Endodermal cell (in vitro differentiated cells): ENCODE data around the gene TBL1XR1. TPM values are rescaled to one million over a fixed set of nuclear protein-coding genes. Genes with fewer than 3 reads are reported as not detected.

Experiments
- DNase-seq: peaks from one replicate; pipeline ENCODE4 v3.0.0-alpha.2; 2017
- H3K27ac ChIP-seq: 2 replicates; pipeline ENCODE4 v1.5.1; 2013; ENCODE audit warnings: mild to moderate bottlenecking, low read depth, low read length, moderate library complexity
- H3K27me3 ChIP-seq: 2 replicates; pipeline ENCODE4 v1.6.1; 2013; ENCODE audit warnings: mild to moderate bottlenecking, low read length, moderate library complexity; ENCODE audit not compliant: insufficient read depth, control insufficient read depth, poor library complexity, severe bottlenecking
- H3K36me3 ChIP-seq: 2 replicates; pipeline ENCODE4 v1.7.0; 2013; ENCODE audit warnings: mild to moderate bottlenecking, low read length, moderate library complexity; ENCODE audit not compliant: control insufficient read depth, insufficient read depth
- H3K4me1 ChIP-seq: one replicate; pipeline ENCODE4 v1.7.0; 2013; ENCODE audit warnings: low read length; ENCODE audit not compliant: control insufficient read depth, insufficient read depth
- H3K4me3 ChIP-seq: 2 replicates; pipeline ENCODE4 v1.5.1; 2013; ENCODE audit warnings: mild to moderate bottlenecking, low read length, moderate library complexity
- H3K9ac ChIP-seq: 2 replicates; pipeline ENCODE4 v1.6.1; 2013; ENCODE audit warnings: mild to moderate bottlenecking, low read length, moderate library complexity; ENCODE audit not compliant: poor library complexity, severe bottlenecking; ENCODE audit errors: extremely low read depth
- H3K9me3 ChIP-seq: 2 replicates; pipeline ENCODE4 v1.6.1; 2013; ENCODE audit warnings: mild to moderate bottlenecking, low read length, moderate library complexity; ENCODE audit not compliant: control insufficient read depth
- H3K27ac Mint-ChIP-seq: 2 replicates; pipeline ENCODE4 v1.8.0; 2020; ENCODE audit warnings: mixed read lengths
- H3K27me3 Mint-ChIP-seq: 2 replicates; pipeline ENCODE4 v1.8.0; 2021; ENCODE audit warnings: mild to moderate bottlenecking, mixed read lengths; ENCODE audit not compliant: insufficient read depth
- H3K36me3 Mint-ChIP-seq: 2 replicates; pipeline ENCODE4 v1.8.0; 2020; ENCODE audit warnings: low read depth, mixed read lengths
- H3K4me1 Mint-ChIP-seq: 2 replicates; pipeline ENCODE4 v1.8.0; 2020; ENCODE audit warnings: mixed read lengths
- H3K4me3 Mint-ChIP-seq: 2 replicates; pipeline ENCODE4 v1.8.0; 2020; ENCODE audit warnings: mild to moderate bottlenecking, moderate library complexity, mixed read lengths
- H3K9me3 Mint-ChIP-seq: 2 replicates; pipeline ENCODE4 v1.8.0; 2020; ENCODE audit warnings: mild to moderate bottlenecking, mixed read lengths
- CTCF ChIP-seq: fragments of 200-600 bp; sonication (generic); conservative IDR thresholded peaks from 2 replicates; pipeline ENCODE4 v1.5.0; 2021; ENCODE audit warnings: antibody characterized with exemption, mild to moderate bottlenecking
- WGBS, 2 experiments: methylation state at CpG; one replicate each; pipeline versions ENCODE4 v1.1.5 to v1.1.7; 2013; ENCODE audit warnings: missing lambda C conversion rate in 2 of 2, mixed read lengths in 1 of 2; ENCODE audit not compliant: insufficient coverage in 1 of 2, insufficient read length in 1 of 2; 5-methylcytosine and 5-hydroxymethylcytosine counted together
- long read RNA-seq, 4 experiments: library from polyadenylated mRNA in 2 of 4; library from RNA in 1 of 4; library from capped mRNA in 1 of 4; stranded (forward) in 3 of 4; unstranded in 1 of 4; transcript quantifications; one replicate each; pipeline ENCODE4 v2.0.0, GENCODE V29; 2020 to 2021; ENCODE audit warnings: inconsistent platforms in 1 of 4
- polyA plus RNA-seq, 2 experiments: library from polyadenylated mRNA; stranded (reverse); fragments of 50-300 nt; gene quantifications; one replicate each; pipeline ENCODE4 v1.2.3, GENCODE V29; 2013
- total RNA-seq, 2 donors: library from RNA; stranded (reverse); fragmentation: NEBNext Ultra II Directional in 1 of 2; extraction: Animal tissue kit (Norgen Biotek cat#: 25700) in 1 of 2; gene quantifications; 2 replicates in 1 of 2; 3 replicates in 1 of 2; pipeline ENCODE4 v1.2.1, GENCODE V29; 2021

TBL1XR1 gene
- total RNA-seq: 100 to 1,000 TPM; 235 to 273 TPM
- 77.3 TPM for polyA plus RNA-seq (2013, experiment 1 of 2)
- 83.4 TPM for polyA plus RNA-seq (2013, experiment 2 of 2)
- long read RNA-seq, experiment 1, full-length matches to known transcripts: 6 of 41 reads
- long read RNA-seq, experiment 1, partial matches to known transcripts: 7 of 41 reads
- long read RNA-seq, experiment 1, other reads (novel, unspliced or antisense): 28 of 41 reads
- long read RNA-seq, experiment 2, full-length matches to known transcripts: 39 of 151 reads
- long read RNA-seq, experiment 2, partial matches to known transcripts: 21 of 151 reads
- long read RNA-seq, experiment 2, other reads (novel, unspliced or antisense): 91 of 151 reads
- long read RNA-seq, experiment 3, full-length matches to known transcripts: 63 of 150 reads
- long read RNA-seq, experiment 3, partial matches to known transcripts: 20 of 150 reads
- long read RNA-seq, experiment 3, other reads (novel, unspliced or antisense): 67 of 150 reads
- long read RNA-seq, experiment 4, full-length matches to known transcripts: 1 of 12 reads
- long read RNA-seq, experiment 4, partial matches to known transcripts: 3 of 12 reads
- long read RNA-seq, experiment 4, other reads (novel, unspliced or antisense): 8 of 12 reads

GRCh38 chr3:177197041-177197726, at the start of gene TBL1XR1:
TBL1XR1 (minus strand) TSS chr3:177197482; CDS start chr3:177064977, 132,505 bp downstream.
- peak within 1 kb of the TSS; percentile 96 for H3K4me3 Mint-ChIP-seq
- no peaks in the 10 kb centered on the region for H3K27me3 Mint-ChIP-seq
- Histone ChIP-seq H3K4me3 (peak within 1 kb of the TSS; percentile 100), H3K9me3 (no peaks in the 10 kb centered on the region), H3K4me1 (peaks cover 4% of the 10 kb centered on the region), H3K9ac (peak within 1 kb of the TSS; percentile 100), H3K27ac (peak within 1 kb of the TSS; percentile 98), H3K36me3 (peaks cover 13% of the 10 kb centered on the region), H3K27me3 (no peaks in the 10 kb centered on the region)
- H3K36me3 Mint-ChIP-seq: peaks cover 24% of the 10 kb centered on the region
- WGBS, 2 experiments: 0% methylated on average over 9 to 89 of the region's 93 CpGs
- peak; percentile 96 for DNase-seq
- no peak for TF ChIP-seq CTCF
- H3K9me3 Mint-ChIP-seq: no peaks in the 10 kb centered on the region
- peak within 1 kb of the TSS; percentile 99 for H3K27ac Mint-ChIP-seq
- peaks cover 29% of the 10 kb centered on the region for H3K4me1 Mint-ChIP-seq

- H3K9ac ChIP-seq: no peak overlapping the region
- Mint-ChIP-seq H3K9me3 (peaks cover 3% of the 10 kb centered on the region), H3K36me3 (peaks cover 3% of the 10 kb centered on the region), H3K27me3 (no peaks in the 10 kb centered on the region), H3K4me3 (no peak overlapping the region), H3K27ac (no peak overlapping the region), H3K4me1 (no peaks in the 10 kb centered on the region)
- no peak for DNase-seq
- no peaks in the 10 kb centered on the region for H3K27me3 ChIP-seq
- H3K27ac ChIP-seq: no peak overlapping the region
- no peak for TF ChIP-seq CTCF
- WGBS, 2 experiments: 94% methylated on average over 6 of the region's 6 CpGs; no CpG with 5 or more reads in 1 of the 2 experiments
- no peaks in the 10 kb centered on the region for H3K9me3 ChIP-seq
- H3K4me3 ChIP-seq: no peak overlapping the region
- H3K36me3 ChIP-seq: no peaks in the 10 kb centered on the region
- no peaks in the 10 kb centered on the region for H3K4me1 ChIP-seq
Measured at GRCh38 chr3:177245250-177245649, 48.0 kb upstream of the TBL1XR1 start.

GRCh38 chr3:177244606-177245005, 47.3 kb upstream of the TBL1XR1 start:
- Histone ChIP-seq H3K9me3 (no peaks in the 10 kb centered on the region), H3K4me1 (no peaks in the 10 kb centered on the region), H3K9ac (no peak overlapping the region), H3K27ac (no peak overlapping the region), H3K27me3 (no peaks in the 10 kb centered on the region), H3K36me3 (no peaks in the 10 kb centered on the region), H3K4me3 (no peak overlapping the region)
- no peak for DNase-seq
- 92 to 94% methylated on average over 3 of the region's 3 CpGs for WGBS, 2 experiments
- no peak for TF ChIP-seq CTCF
- no peak overlapping the region for H3K27ac Mint-ChIP-seq
- peaks cover 3% of the 10 kb centered on the region for H3K9me3 Mint-ChIP-seq
- no peak overlapping the region for H3K4me3 Mint-ChIP-seq
- H3K27me3 Mint-ChIP-seq: no peaks in the 10 kb centered on the region
- H3K36me3 Mint-ChIP-seq: peaks cover 3% of the 10 kb centered on the region
- H3K4me1 Mint-ChIP-seq: no peaks in the 10 kb centered on the region
